Sigmoid colon (tissue), 7 donors: ENCODE measurements around the gene CHKA. TPM values are rescaled to one million over a fixed set of nuclear protein-coding genes. Genes with fewer than 3 reads are reported as not detected.

Experiments used
- DNase-seq: peaks from one replicate; pipeline ENCODE4 v3.0.0-alpha.2; 2019
- H3K27ac ChIP-seq, 4 donors: fragments of 200-600 bp; sonication (generic); one replicate each; pipeline ENCODE4 v1.5.1; 2016 to 2019; ENCODE audit warnings: mild to moderate bottlenecking in 1 of 4
- H3K27me3 ChIP-seq, 3 donors: fragments of 200-600 bp; sonication (generic); one replicate each; pipeline ENCODE4 v1.5.1; 2019; ENCODE audit warnings: mild to moderate bottlenecking in 1 of 3
- H3K36me3 ChIP-seq, 4 donors: fragments of 200-600 bp; sonication (generic); one replicate each; pipeline ENCODE4 v1.5.1; 2016 to 2019
- H3K4me1 ChIP-seq, 4 donors: fragments of 200-600 bp; sonication (generic); one replicate each; pipeline ENCODE4 v1.5.1; 2017 to 2019
- H3K4me3 ChIP-seq, 4 donors: fragments of 200-600 bp; sonication (generic); one replicate each; pipeline ENCODE4 v1.5.1; 2017 to 2019; ENCODE audit warnings: mild to moderate bottlenecking in 2 of 4, moderate library complexity in 1 of 4
- H3K9me3 ChIP-seq, 4 donors: fragments of 200-600 bp in 3 of 4; sonication (generic) in 3 of 4; one replicate each; pipeline versions ENCODE4 v1.5.1 to v1.6.1; 2013 to 2019
- EP300 ChIP-seq, 4 donors: sonication (generic); formaldehyde crosslinking; IDR thresholded peaks; one replicate each; pipeline ENCODE4 v1.6.1; 2017; ENCODE audit warnings: antibody characterized with exemption in 4 of 4
- POLR2A ChIP-seq, 2 donors: fragments of 450-650 bp; IDR thresholded peaks; one replicate each; pipeline ENCODE4 v1.6.1; 2016; ENCODE audit warnings: antibody characterized with exemption in 2 of 2, mild to moderate bottlenecking in 2 of 2, moderate library complexity in 2 of 2
- POLR2AphosphoS5 ChIP-seq, 4 donors: sonication (generic); formaldehyde crosslinking; IDR thresholded peaks; one replicate each; pipeline ENCODE4 v1.6.1; 2017; ENCODE audit warnings: antibody characterized with exemption in 4 of 4
- WGBS, 2 donors: extraction: QIAGEN DNeasy Blood & Tissue Kit; methylation state at CpG; one replicate each; pipeline ENCODE4 v1.1.7; 2013; 5-methylcytosine and 5-hydroxymethylcytosine counted together
- intact Hi-C: fragments of 100-400 bp; cut with DNase I; formaldehyde crosslinking; loops from one replicate; pipeline ENCODE4 v1.15.1; 2023
- polyA plus RNA-seq, 3 donors: library from polyadenylated mRNA; stranded (reverse); fragments of 200-250 nt; gene quantifications; one replicate each; pipeline ENCODE4 v1.2.3, GENCODE V29; 2013
- total RNA-seq, 4 donors: library from RNA; depleted of rRNA; stranded (reverse); fragments of >200 nt; gene quantifications; one replicate each; pipeline ENCODE4 v1.1.0, GENCODE V29; 2016
- TF ChIP-seq, protein P1 (sequence below), 4 experiments: fragments of 450-650 bp in 3 of 4; fragments of 200-600 bp in 1 of 4; IDR thresholded peaks; one replicate each; pipeline ENCODE4 v1.5.1; 2016 to 2019; ENCODE audit warnings: antibody characterized with exemption in 4 of 4, mild to moderate bottlenecking in 3 of 4, moderate library complexity in 2 of 4
- donor health status: healthy with polysubstance abuse.
- donor health status: Bipolar disorder and iron deficiency.
- donor health status: healthy.

Gene CHKA
- total and polyA plus RNA-seq, 7 donors, result 16.4 to 41.0 (median 27.0) TPM

DNA sequence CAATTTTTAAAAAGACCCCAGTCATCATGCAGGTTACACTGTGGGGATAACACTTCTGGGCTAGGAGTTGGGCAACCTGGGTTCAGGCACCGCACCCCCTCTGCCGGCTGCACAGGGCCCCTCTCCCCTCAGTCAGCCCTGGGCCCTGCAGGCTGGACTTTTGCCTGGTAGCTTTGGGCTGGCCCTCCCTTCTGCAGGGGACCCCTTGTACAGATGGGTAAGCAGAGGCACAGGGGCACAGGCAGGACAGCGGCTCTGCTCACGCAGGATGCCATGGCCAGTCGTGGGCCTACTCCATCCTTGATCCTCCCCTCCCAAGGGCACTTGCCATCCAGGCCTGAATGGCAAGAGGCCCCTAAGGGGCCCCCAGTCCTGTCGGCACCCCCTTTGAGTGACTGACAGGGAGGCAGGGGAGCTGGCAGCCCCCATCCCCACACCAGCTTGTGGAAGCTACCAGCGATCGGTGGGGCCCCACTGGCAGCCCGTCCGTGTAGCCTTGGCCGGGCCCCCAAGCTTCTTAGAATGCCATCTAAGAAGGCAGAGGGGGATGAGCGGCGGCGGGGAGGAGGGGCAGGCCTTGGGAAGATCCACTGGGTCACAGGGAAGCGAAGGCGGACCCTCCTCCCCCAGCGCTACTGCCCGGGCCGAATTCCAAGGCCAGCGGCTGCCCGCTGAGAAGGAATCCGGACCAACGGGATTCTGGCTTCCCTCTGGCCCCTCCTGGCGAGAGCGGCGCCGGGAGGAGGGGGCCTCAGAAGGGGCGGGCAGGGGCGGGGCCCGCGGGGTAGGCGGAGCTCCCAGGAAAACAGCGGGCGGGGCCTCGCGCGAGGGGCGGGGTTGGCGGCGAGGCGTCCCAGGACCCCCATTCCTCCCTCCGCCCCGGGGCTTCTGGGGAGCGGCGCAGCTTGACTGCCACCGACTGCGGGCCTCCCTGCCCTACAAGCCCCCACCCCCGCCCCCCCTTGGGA lies 6.8 kb upstream of the CHKA start:
- peak in 1 of 2 donors; percentile 14 for TF ChIP-seq POLR2A (IDR thresholded peaks at IDR 0.05)
- TF ChIP-seq EP300 (IDR thresholded peaks at IDR 0.05), result no peak
- peak in 3 of 4 donors; percentile 45 to 54 (median 49) for TF ChIP-seq POLR2AphosphoS5 (IDR thresholded peaks at IDR 0.05)
- TF ChIP-seq, protein P1, sequence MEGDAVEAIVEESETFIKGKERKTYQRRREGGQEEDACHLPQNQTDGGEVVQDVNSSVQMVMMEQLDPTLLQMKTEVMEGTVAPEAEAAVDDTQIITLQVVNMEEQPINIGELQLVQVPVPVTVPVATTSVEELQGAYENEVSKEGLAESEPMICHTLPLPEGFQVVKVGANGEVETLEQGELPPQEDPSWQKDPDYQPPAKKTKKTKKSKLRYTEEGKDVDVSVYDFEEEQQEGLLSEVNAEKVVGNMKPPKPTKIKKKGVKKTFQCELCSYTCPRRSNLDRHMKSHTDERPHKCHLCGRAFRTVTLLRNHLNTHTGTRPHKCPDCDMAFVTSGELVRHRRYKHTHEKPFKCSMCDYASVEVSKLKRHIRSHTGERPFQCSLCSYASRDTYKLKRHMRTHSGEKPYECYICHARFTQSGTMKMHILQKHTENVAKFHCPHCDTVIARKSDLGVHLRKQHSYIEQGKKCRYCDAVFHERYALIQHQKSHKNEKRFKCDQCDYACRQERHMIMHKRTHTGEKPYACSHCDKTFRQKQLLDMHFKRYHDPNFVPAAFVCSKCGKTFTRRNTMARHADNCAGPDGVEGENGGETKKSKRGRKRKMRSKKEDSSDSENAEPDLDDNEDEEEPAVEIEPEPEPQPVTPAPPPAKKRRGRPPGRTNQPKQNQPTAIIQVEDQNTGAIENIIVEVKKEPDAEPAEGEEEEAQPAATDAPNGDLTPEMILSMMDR (IDR thresholded peaks at IDR 0.05), result no peak
- DNase-seq, result peak; percentile 78
- H3K27me3 ChIP-seq, result no peaks in the 10 kb centered on the region
- WGBS, 2 donors, result 16 to 17% methylated on average over 48 of the region's 48 CpGs
- H3K36me3 ChIP-seq, result no peaks in the 10 kb centered on the region
- H3K4me3 ChIP-seq, result peak overlapping the region; percentile 43 to 60 (median 54)
- no peaks in the 10 kb centered on the region for H3K9me3 ChIP-seq
- peak overlapping the region; percentile 84 to 87 (median 86) for H3K27ac ChIP-seq
- H3K4me1 ChIP-seq, result peaks cover 0 to 20% (median 17%) of the 10 kb centered on the region in 4 donors
- intact Hi-C loops, result no loop called here

DNA sequence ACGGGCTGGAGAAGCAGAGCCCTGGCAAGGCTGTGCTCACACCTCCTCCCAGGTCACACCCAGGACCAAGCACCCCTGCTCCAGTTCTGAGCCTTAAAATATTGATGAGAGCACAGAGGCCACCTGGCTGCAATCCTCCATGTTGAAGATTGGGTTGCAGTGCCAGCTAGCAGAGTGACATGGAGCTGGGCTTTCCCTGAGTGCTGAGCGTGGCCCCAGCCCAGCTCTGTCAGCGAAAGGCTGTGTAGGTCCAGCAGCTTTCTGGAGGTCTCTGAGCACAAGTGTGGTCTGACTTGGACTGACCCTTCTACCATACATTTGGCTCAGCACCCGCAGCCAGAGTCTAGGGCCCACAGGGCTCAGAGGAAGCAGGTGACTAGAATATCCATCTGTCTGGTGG lies 4.0 kb upstream of the CHKA start:
- H3K27ac ChIP-seq, result no peak overlapping the region
- H3K4me3 ChIP-seq, result no peak overlapping the region
- no peak for DNase-seq
- no peaks in the 10 kb centered on the region for H3K9me3 ChIP-seq
- no peaks in the 10 kb centered on the region for H3K36me3 ChIP-seq
- intact Hi-C loops, result no loop called here
- H3K27me3 ChIP-seq, result no peaks in the 10 kb centered on the region
- peaks cover 0 to 34% (median 29%) of the 10 kb centered on the region in 4 donors for H3K4me1 ChIP-seq
- TF ChIP-seq POLR2AphosphoS5 (IDR thresholded peaks at IDR 0.05) (no peak), EP300 (IDR thresholded peaks at IDR 0.05) (no peak), POLR2A (IDR thresholded peaks at IDR 0.05) (no peak)
- TF ChIP-seq, protein P1 (IDR thresholded peaks at IDR 0.05), result no peak
- 61 to 80% methylated on average over 4 of the region's 4 CpGs for WGBS, 2 donors

DNA sequence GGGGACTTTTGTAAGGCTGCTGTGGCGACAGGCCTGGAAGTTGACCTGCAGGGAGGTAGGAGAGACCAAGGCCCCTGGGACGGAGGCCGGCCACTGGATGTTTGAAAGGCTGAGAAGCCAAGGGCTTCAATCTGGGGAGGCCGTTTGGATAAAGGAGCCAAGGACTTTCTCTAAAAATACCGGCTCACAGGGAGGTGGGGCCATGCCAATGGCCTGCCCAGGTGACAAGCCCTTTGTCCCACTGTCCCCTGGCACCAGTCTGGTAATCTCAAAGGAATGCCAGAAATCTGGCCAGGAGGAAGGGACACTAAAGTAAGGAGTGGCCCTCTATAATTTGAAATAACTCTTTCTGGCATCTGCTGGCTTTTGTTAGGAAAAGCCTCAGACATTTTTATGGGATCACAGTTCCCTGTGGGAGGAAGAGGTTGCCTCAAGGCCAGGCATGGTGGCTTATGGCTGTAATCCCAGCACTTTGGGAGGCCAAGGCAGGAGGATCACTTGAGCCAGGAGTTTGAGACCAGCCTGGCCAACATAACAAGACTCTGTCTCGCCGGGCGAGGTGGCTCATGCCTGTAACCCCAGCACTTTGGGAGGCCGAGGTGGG lies 1.9 kb upstream of the CHKA start:
- Histone ChIP-seq H3K4me1 (peaks cover 0 to 46% (median 42%) of the 10 kb centered on the region in 4 donors), H3K9me3 (no peaks in the 10 kb centered on the region), H3K4me3 (no peak overlapping the region), H3K27ac (peak overlapping the region; percentile 46 to 100 (median 83)), H3K36me3 (no peaks in the 10 kb centered on the region), H3K27me3 (no peaks in the 10 kb centered on the region)
- 24 to 73% methylated on average over 9 of the region's 9 CpGs for WGBS, 2 donors
- intact Hi-C loops, result no loop called here
- TF ChIP-seq EP300 (IDR thresholded peaks at IDR 0.05), result no peak
- no peak for DNase-seq

DNA sequence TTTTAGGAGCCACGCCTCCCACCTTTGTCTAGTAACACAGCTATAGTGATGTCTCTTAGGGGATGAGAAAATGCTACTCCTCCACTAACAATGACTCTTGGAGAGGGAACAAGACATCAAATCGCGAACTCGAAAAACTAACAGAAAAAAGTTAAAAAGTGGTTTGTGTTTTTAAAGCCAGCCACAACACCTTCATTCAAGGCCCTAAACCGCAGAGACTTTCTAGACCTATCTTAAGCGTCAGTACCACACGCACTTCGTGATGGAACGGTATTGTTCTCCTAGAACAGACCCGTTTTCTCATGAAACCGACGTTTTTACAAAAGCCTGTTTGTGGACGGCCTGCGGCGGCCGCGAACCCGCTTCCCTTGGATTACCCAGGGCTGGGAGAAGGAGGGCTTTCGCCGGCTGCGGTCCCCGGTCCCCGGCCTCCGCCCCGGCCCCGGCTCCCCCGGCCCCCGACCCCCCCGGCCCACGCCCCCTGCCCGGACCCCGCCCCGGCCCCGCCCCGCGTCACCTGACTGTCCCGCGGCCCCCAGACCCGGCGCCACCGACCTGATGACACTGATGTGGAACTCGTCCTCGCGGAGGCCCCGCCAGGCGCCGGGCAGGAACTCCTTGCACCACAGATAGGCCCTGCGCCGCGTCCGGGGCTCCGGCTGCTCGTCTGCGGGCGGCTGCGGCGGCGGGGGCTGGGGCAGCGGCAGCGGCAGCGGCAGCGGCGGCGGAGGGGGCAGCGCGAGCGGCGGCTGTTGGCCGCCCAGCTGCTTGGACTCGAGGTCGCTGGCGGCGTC lies 718 bp downstream of the CHKA start:
- intact Hi-C loops, result loop anchor here (2.0 kb wide), 1 partner anchor 80 kb away; no protein-coding TSS in a partner anchor
- H3K27ac ChIP-seq, result peak overlapping the region; percentile 99 to 100 (median 99)
- WGBS, 2 donors, result 1% methylated on average over 73 of the region's 73 CpGs
- H3K27me3 ChIP-seq, result no peaks in the 10 kb centered on the region
- no peaks in the 10 kb centered on the region for H3K9me3 ChIP-seq
- TF ChIP-seq, protein P1 (IDR thresholded peaks at IDR 0.05), result no peak
- TF ChIP-seq POLR2A (IDR thresholded peaks at IDR 0.05), result no peak
- TF ChIP-seq EP300 (IDR thresholded peaks at IDR 0.05), result no peak
- TF ChIP-seq POLR2AphosphoS5 (IDR thresholded peaks at IDR 0.05), result no peak
- peak; percentile 83 for DNase-seq
- peak overlapping the region; percentile 18 to 87 (median 72) for H3K4me3 ChIP-seq
- H3K4me1 ChIP-seq, result peaks cover 0 to 56% (median 47%) of the 10 kb centered on the region in 4 donors
- no peaks in the 10 kb centered on the region for H3K36me3 ChIP-seq
